HG03460 (cell line): ENCODE data around the gene RASGEF1B.

Source experiments
- ATAC-seq: cut with Tn5 transposase; IDR thresholded peaks from one replicate; pipeline ENCODE4 v1.9.1; 2021; ENCODE audit not compliant: unreplicated experiment

The RASGEF1B gene

GRCh38 chr4:81404294-81404693 is 67.4 kb downstream of the RASGEF1B start:
- ATAC-seq: no peak

DNA sequence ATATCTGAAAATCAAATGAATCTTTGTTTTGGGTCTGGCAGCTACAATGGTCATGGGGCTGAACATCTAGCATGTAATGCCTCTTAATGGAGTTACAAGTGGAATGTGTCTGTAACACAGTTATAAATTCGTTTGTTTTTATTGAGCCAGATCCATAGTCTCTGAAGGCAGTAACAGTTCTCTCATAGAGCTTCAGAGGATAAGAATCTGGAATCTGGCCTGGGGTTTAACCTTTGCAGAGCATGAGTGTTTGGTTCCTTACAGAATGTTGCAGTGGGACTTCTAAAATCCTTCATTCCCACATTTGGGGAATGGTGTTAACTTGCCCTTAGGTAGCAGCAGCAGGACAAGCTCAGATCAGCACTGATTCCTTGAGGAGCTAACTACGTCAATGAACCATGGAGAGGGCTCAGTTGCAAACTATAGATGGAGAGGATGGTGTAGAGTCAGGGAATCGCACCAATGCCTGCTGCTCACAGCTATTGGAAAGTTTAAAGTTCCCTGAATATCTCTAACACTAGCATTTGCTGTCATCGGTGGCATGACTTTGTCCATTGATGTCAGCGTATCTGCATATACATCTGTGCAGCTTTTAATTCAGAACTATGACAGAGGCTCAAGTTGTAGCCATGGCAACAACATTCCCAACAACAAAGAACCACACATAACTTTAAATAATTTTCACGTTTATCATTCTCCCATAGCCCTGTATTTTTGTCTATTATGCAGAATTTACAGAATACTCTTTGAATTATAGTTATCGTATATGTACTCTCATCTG is 72.2 kb downstream of the RASGEF1B start:
- no peak for ATAC-seq

DNA sequence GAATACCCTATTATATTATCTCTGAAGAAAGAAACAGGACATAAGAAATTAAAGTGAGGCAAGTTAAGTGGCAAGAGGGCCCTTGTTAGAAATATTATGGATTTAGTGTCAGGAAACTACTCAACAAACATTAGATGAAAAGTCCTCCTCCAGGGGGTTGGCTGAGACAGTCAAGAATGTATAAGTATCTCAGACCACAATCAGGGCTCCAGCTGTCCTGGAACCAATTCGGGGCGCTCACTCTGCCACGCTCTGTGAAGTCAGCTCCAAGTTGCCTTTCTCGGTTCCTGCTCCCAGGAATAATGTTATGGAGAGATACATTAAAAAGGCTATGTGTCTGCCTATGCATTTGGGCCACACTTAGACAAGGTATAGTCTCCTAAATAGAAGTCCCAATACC is 73.3 kb downstream of the RASGEF1B start:
- ATAC-seq: no peak

DNA sequence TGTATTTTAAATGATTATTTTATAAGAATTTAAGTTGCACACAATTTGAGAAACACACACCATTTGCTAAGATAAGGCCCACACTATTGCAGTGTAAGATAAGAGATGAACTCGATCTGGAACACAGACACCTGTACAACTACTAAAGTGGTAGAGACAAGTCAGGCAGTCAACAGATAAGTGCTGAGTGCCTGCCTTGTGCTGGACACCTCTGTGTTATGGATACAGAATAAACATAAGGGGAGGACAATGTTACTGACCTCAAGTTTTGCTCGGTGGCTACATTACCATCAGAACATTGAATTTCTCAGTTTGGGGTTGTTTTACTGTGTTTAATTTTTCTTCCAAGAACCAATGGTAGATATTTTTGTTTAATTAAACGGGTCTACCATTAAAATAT is 74.1 kb downstream of the RASGEF1B start:
- ATAC-seq: no peak

GRCh38 chr4:81395239-81395638 is 76.5 kb downstream of the RASGEF1B start:
- no peak for ATAC-seq

- no peak for ATAC-seq
Measured at GRCh38 chr4:81392164-81392563, 79.5 kb downstream of the RASGEF1B start.

- no peak for ATAC-seq
Measured at GRCh38 chr4:81389720-81390119, 82.0 kb downstream of the RASGEF1B start.

GRCh38 chr4:81380437-81380836 is 91.3 kb downstream of the RASGEF1B start:
- no peak for ATAC-seq

DNA sequence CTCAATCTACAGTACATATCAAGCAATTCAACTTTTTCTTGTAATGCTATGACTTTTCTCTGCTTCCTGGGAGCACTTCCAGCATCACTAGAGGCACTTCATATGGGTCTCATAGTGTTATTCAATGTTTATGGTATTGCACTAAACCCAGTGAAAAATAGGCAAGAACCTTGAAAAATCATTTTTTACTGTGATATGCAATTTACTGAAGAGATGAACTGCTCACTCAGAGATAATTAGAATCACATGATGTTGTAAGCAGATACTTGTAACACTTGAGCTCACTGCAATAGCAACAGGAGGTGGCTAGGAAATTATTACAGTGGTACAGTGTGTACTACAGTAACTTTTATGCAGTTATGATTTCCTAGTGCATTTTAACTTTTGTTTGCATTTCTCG is 93.3 kb downstream of the RASGEF1B start:
- no peak for ATAC-seq

DNA sequence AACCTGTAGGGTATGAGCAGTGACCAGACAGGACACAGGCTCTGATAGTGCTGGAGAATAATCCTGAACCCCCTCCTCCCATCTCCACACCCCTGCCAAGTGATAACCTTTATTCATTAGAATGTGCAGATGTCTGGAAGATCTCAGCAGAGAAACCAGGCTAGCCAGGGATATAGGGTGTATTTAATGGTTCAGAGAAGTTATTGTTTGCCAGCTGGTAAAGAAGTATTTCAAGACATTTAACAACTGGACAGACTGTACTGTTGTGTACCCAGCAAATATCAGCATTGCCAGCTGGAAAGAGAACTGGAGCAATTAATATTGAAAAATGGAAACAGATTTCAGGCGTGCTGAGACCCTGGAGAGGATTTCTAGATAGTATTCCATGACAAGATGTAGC is 94.5 kb downstream of the RASGEF1B start:
- no peak for ATAC-seq

GRCh38 chr4:81376720-81377119 is 95.0 kb downstream of the RASGEF1B start:
- ATAC-seq: no peak
